GM18526 (cell line): ENCODE measurements around the gene PPP1R13B.
A peak's percentile ranks its signal among the peaks of the same experiment; 100 is the strongest.

Source experiments
- POLR2A ChIP-seq: IDR thresholded peaks from 3 replicates; pipeline ENCODE4 v1.6.1; 2011; ENCODE audit not compliant: insufficient read length; ENCODE audit errors: extremely low read depth

Gene PPP1R13B

GRCh38 chr14:103716091-103716801 lies 131.1 kb downstream of the PPP1R13B start:
- TF ChIP-seq POLR2A: no peak

GRCh38 chr14:103715052-103716000 lies 132.0 kb downstream of the PPP1R13B start, which contains the start of the genes XRCC3 and ZFYVE21:
XRCC3 (minus strand) TSS chr14:103715451; CDS start chr14:103711087, 4,364 bp downstream.
ZFYVE21 (plus strand) TSS chr14:103715810; CDS start chr14:103715842, 32 bp downstream.
- TF ChIP-seq POLR2A: peak; percentile 89

GRCh38 chr14:103714063-103714724 lies 133.2 kb downstream of the PPP1R13B start:
- no peak for TF ChIP-seq POLR2A

- TF ChIP-seq POLR2A: no peak
These were observed 133.9 kb downstream of the PPP1R13B start for GRCh38 chr14:103713304-103714062.

GRCh38 chr14:103712633-103713247 lies 134.6 kb downstream of the PPP1R13B start:
- TF ChIP-seq POLR2A: no peak

GRCh38 chr14:103711516-103712431 lies 135.6 kb downstream of the PPP1R13B start:
- TF ChIP-seq POLR2A: peak; percentile 11

GRCh38 chr14:103710771-103711377 lies 136.5 kb downstream of the PPP1R13B start:
- no peak for TF ChIP-seq POLR2A

- TF ChIP-seq POLR2A: no peak
These were observed 137.6 kb downstream of the PPP1R13B start for GRCh38 chr14:103709814-103710213.

- TF ChIP-seq POLR2A: no peak
These were observed 138.6 kb downstream of the PPP1R13B start for GRCh38 chr14:103708750-103709187.

GRCh38 chr14:103707329-103708263 lies 139.8 kb downstream of the PPP1R13B start:
- no peak for TF ChIP-seq POLR2A

GRCh38 chr14:103706551-103707328 lies 140.6 kb downstream of the PPP1R13B start:
- no peak for TF ChIP-seq POLR2A
